HEK293 (cell line): ENCODE measurements around the gene KIF22.

Experiments used
- ATF2 ChIP-seq: fragments of 450-650 bp; formaldehyde crosslinking; IDR thresholded peaks from 2 replicates; pipeline ENCODE4 v1.5.1; 2016; ENCODE audit warnings: missing biosample characterization, missing genetic modification characterization, low read depth
- HOXD13 ChIP-seq: sonication (generic); formaldehyde crosslinking; IDR thresholded peaks from 2 replicates; pipeline ENCODE4 v1.8.0; 2022; ENCODE audit warnings: missing genetic modification reagents, borderline replicate concordance
- IKZF3 ChIP-seq: fragments of 450-650 bp; IDR thresholded peaks from 2 replicates; pipeline ENCODE4 v1.5.0; 2018; ENCODE audit warnings: missing biosample characterization, mild to moderate bottlenecking, missing genetic modification characterization, moderate library complexity
- KLF17 ChIP-seq: fragments of 450-650 bp; formaldehyde crosslinking; IDR thresholded peaks from 2 replicates; pipeline ENCODE4 v1.5.1; 2016; ENCODE audit warnings: missing biosample characterization, missing genetic modification characterization
- PATZ1 ChIP-seq: fragments of 450-650 bp; formaldehyde crosslinking; IDR thresholded peaks from 2 replicates; pipeline ENCODE4 v1.5.1; 2016; ENCODE audit warnings: missing biosample characterization, missing genetic modification characterization
- PRDM1 ChIP-seq: fragments of 450-650 bp; formaldehyde crosslinking; IDR thresholded peaks from 2 replicates; pipeline ENCODE4; 2016; ENCODE audit warnings: missing biosample characterization, missing genetic modification characterization
- ZBTB17 ChIP-seq: fragments of 450-650 bp; formaldehyde crosslinking; IDR thresholded peaks from 2 replicates; pipeline ENCODE4 v1.5.1; 2016; ENCODE audit warnings: missing biosample characterization, missing genetic modification characterization
- ZBTB21 ChIP-seq: fragments of 450-650 bp; formaldehyde crosslinking; IDR thresholded peaks from 2 replicates; pipeline ENCODE4 v1.5.1; 2017; ENCODE audit warnings: missing biosample characterization, missing genetic modification characterization
- ZNF280C ChIP-seq: fragments of 450-650 bp; formaldehyde crosslinking; IDR thresholded peaks from 2 replicates; pipeline ENCODE4 v1.5.1; 2016; ENCODE audit warnings: missing biosample characterization, missing genetic modification characterization
- ZNF335 ChIP-seq: fragments of 450-650 bp; formaldehyde crosslinking; conservative IDR thresholded peaks from 2 replicates; pipeline ENCODE4 v1.5.1; 2016; ENCODE audit warnings: missing biosample characterization, missing genetic modification characterization
- ZNF341 ChIP-seq: fragments of 450-650 bp; formaldehyde crosslinking; IDR thresholded peaks from 2 replicates; pipeline ENCODE4; 2016; ENCODE audit warnings: low read depth, missing biosample characterization, missing genetic modification characterization
- ZNF629 ChIP-seq: fragments of 450-650 bp; formaldehyde crosslinking; IDR thresholded peaks from 2 replicates; pipeline ENCODE4 v1.5.1; 2017; ENCODE audit warnings: missing biosample characterization, missing genetic modification characterization
- ZNF658 ChIP-seq: fragments of 450-650 bp; formaldehyde crosslinking; IDR thresholded peaks from 2 replicates; pipeline ENCODE4; 2016; ENCODE audit warnings: missing biosample characterization, missing genetic modification characterization
- ZNF664 ChIP-seq: fragments of 450-650 bp; formaldehyde crosslinking; IDR thresholded peaks from 2 replicates; pipeline ENCODE4 v1.5.1; 2016; ENCODE audit warnings: missing biosample characterization, missing genetic modification characterization
- ZNF777 ChIP-seq: fragments of 450-650 bp; formaldehyde crosslinking; IDR thresholded peaks from 2 replicates; pipeline ENCODE4 v1.5.1; 2017; ENCODE audit warnings: missing biosample characterization, missing genetic modification characterization, borderline replicate concordance
- ZNF843 ChIP-seq: fragments of 450-650 bp; formaldehyde crosslinking; IDR thresholded peaks from 2 replicates; pipeline ENCODE4 v1.5.1; 2016; ENCODE audit warnings: missing biosample characterization, missing genetic modification characterization
- ZSCAN16 ChIP-seq: fragments of 450-650 bp; formaldehyde crosslinking; IDR thresholded peaks from 2 replicates; pipeline ENCODE4 v1.5.1; 2016; ENCODE audit warnings: missing biosample characterization, missing genetic modification characterization
- ZSCAN18 ChIP-seq: fragments of 450-650 bp; formaldehyde crosslinking; IDR thresholded peaks from 2 replicates; pipeline ENCODE4 v1.5.1; 2016; ENCODE audit warnings: missing biosample characterization, missing genetic modification characterization

The KIF22 gene

GRCh38 chr16:29775742-29776408, 14.7 kb upstream of the KIF22 start (continued):
- TF ChIP-seq IKZF3 (tag by site-specific recombination), result 0 out of 2 replicates have a peak, but pooled peaks have one; percentile 12
- TF ChIP-seq ZNF664, result no peak
- no peak for TF ChIP-seq HOXD13 (CRISPR knock-in tag)
- no peak for TF ChIP-seq ZSCAN16 (tag by site-specific recombination)
- TF ChIP-seq ZBTB17, result peak; percentile 74
- TF ChIP-seq ZSCAN18 (tag by site-specific recombination), result no peak
- TF ChIP-seq ZNF843 (tag by site-specific recombination), result no peak
- no peak for TF ChIP-seq ZNF280C (tag by site-specific recombination)
- peak; percentile 95 for TF ChIP-seq ZNF335 (tag by site-specific recombination)
- peak; percentile 55; the same call in 1 of the 2 replicates for TF ChIP-seq PATZ1 (tag by site-specific recombination)
- peak; percentile 81 for TF ChIP-seq ATF2 (tag by site-specific recombination)
- 0 out of 2 replicates have a peak, but pooled peaks have one; percentile 37 for TF ChIP-seq ZBTB21 (tag by site-specific recombination)
- TF ChIP-seq ZNF658 (tag by site-specific recombination), result no peak
- peak; percentile 80 for TF ChIP-seq KLF17 (tag by site-specific recombination)
- no peak for TF ChIP-seq ZNF777 (tag by site-specific recombination)
- TF ChIP-seq PRDM1 (tag by site-specific recombination), result peak; percentile 92
- peak; percentile 62 for TF ChIP-seq ZNF341
- TF ChIP-seq ZNF629 (tag by site-specific recombination), result peak; percentile 59
